CD4-positive, alpha-beta T cell treated with Interferon gamma for 1 hour (primary cell): Measurements from ENCODE around the gene HMGB2.

Experiments used
- DNase-seq: peaks from one replicate; pipeline ENCODE4 v3.0.0-alpha.2; 2020

HMGB2 gene

DNA sequence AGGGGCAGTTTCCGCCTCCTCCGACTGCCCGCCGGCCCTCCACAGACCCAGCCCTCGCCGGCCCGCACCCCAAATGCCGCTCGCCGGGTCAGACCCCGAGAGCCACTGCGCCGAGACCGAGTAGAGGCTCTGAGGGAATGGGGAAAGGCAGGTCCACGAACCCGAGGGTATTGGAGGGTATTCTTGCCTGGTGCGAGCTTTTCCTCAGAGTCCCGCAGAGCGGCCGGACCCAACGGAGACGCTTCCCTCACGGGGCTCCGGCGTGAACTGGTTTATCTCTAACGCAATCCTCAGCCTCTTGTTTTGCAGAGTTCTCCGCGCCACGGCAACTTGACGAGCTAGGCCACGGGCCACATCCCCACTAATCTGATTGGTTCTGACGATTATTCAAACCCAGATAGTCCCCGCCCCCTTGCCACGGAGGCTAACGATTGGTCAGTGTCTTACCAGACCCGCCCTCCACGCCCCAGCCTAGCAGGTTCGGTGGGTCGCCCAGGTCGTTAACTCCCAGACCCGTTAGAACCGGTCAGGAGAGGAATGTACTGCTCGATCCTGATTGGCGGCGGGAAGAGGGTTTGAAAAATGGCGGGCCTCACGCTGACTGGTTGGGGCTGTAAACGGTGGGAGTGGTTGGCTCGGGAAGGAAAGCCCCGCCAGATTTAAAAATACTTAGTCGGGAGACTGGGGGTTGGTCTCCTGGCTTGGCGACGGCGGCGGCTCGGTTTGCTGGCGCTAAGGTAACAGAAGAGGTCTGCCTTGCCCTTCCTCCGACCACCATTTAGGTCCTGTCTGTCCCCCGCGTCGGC, at the start of gene HMGB2:
TSS of gene HMGB2 (minus strand) at position 274 of the 806 bp plus-strand sequence. CDS start 709 bp downstream, outside the sequence.
- peak; percentile 99 for DNase-seq

DNA sequence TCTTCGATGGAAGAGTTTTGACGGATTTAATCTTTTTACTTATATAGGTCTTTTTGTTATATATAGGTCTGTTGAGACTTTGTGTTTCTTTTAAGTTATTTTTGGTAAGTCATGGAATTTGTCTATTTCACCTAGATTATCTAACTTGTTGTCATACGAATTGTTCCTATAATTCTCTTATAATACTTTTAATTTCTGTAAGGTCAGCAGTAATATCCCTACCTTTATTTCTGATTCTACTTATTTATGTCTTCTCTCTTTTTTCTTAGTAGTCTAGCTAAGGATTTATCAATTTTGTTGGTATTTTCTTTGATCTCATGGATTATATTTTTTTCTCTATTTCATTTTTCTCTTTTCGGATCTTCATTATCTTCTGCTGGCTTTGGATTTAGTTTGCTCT, 48.2 kb upstream of the HMGB2 start:
- DNase-seq = no peak

DNA sequence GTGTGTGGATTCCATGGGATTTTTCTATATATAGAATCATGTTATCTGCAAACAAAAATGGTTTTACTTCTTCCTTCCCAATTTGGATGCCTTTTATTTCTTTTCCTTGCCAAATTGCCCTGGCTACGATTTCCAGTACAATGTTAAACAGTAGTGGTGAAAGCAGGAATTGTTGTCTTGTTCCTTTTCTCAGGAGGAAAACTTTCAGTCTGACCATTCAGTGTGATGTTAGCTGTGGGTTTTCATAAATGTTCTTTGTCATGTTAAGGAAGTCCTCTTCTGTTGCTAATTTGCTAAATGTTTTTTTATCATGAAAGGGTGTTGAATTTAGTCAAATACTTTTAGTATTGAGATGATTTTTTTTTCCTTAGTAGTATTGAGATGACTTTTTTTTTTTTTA, 47.5 kb upstream of the HMGB2 start:
- DNase-seq = no peak

DNA sequence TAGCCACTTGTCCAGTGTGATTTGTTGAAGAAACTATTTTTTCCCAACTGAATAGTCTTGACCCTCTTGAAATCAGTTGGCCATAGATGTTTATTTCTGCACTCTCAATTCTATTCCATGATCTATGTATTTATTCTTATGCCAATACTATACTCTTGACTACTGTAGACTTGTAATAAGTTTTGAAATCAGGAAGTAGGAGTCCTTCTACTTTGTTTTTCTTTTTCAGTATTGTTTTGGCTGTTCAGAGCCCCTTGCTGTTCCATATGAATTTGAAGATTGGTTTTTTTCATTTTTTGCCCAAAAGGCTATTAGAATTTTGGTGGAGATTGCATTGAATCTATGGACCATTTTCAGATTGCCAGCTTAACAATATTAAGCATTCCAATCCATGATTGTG, 46.8 kb upstream of the HMGB2 start:
- no peak for DNase-seq

DNA sequence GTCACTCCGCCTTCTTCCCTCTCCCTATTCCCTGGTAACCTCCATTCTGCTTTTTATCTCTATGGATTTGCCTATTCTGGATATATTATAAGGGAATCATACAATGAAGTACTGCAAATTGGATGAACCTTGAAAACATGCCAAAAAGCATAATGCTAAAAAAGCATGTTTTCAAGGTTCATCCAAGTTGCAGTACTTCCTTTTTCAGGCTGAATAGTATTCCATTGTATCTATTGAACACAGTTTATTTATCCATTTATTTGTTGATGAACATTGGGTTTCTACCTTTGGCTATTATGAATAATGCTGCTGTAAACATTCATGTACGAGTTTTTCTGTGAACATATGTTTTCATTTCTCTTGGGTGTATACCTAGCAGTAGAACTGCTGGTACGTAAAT, 45.8 kb upstream of the HMGB2 start:
- no peak for DNase-seq

DNA sequence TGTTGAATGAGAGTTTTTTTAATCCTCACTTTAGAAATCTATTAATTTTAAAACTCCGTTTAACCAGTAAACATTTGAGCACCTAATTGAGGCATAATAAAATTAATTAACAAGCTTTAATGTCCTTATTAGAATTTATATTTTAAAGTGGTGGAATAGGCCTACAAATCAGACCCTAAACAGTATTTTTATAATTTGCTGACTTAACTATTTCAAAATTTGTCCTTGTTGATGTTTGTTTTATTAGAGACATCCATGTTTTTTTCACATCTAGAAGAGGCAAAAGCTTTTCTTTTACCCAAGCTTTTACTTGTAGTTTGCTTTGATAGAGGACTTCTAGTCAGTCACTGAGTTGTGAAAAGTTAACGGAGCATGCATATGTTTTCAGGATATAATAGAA, 40.4 kb upstream of the HMGB2 start:
- no peak for DNase-seq

DNA sequence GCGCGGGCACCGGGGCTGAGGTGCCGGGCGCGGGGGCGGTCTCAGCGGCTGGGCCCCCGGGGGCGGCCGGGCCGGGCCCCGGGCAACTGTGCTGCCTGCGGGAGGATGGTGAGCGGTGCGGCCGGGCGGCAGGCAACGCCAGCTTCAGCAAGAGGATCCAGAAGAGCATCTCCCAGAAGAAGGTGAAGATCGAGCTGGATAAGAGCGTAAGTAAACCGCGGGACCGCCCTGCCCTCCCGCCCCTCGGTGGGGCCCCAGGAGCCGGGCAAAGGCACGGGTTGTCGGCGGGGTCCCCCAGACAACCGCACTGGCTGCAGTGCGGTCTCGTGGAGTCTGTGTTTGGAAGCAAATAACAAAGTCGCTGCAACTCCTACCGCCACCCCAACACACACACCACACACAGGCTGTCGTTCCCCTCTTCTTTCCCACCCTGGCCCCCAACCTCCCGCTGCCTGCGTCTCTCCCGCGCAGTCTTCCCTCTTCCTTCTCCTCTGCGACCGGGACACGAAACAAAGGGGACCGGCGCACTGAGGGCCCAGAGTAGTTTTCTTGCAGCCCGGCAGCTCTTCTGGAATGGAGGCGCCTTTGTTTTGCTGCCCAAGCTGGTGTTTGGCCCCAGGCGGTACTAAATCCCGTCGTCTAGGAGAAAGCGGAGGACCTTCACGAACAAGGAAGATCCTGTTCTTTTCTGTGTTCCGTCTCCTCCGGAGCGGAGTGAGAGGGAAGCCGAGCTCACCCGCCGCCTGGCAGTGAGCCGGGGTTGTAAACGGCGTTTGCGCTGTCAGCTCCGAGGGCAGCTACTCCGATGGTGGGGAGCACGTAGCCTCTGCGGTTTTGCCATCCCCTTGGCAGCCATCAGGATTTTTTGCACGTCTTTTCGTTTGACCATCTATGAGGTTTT, 37.4 kb upstream of the HMGB2 start:
- peak; percentile 19 for DNase-seq

DNA sequence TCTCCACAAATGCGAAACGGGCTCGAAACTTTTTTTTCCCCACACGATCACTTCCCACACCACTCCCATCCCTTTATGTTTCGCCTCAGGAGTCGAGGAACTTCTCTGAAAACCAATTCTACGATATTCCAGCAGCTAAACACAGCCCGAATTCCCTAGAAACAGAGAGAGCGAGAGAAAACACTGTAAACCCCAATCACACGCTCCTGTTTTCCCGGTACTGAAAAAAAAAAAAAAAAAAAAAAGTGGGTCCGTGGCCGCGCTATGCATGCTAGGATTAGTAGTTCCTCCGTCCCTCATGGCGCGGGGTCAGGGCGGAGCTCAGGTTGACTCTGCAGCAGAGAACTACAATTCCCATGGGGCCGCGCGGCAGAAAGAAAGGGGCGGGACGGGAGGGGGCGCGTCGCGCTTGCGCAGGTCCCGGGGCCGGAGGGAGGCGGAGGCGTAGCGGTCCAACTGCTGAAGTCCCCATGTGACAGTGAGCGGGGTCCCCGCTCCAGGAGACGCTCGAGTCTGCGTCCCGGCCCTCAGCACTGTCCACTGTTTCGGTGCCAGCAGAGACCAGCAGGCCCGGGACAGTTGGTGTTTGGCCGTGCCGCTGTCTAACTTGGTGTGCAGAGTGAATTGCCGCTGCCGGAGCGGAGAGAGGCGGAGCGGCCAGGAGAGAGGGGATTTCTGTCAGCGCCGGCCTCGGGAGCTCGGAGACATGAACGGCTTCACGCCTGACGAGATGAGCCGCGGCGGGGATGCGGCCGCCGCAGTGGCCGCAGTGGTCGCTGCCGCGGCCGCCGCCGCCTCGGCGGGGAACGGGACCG, 36.5 kb upstream of the HMGB2 start, which contains the start of gene SAP30:
TSS of gene SAP30 (plus strand) at position 478 of the 815 bp plus-strand sequence. CDS start at position 707, 229 bp downstream.
- DNase-seq = peak; percentile 97

DNA sequence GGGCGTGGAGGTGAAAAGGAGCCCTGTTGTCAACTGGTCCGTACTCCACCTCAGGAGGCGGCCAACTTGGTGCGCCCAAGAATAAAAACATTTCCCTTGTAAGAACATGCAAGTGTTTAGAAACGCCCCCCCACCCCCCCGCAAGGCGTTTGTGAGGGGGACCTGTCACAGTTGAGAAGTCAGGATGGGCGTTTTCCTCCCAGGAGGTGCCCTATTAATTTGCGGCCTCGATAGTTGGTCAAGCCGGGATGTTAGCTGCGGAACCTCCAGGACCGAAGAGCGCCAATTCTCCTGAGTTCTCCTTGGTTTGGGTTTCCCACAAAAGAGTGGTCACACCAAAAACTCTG, 35.9 kb upstream of the HMGB2 start:
- peak; percentile 75 for DNase-seq

DNA sequence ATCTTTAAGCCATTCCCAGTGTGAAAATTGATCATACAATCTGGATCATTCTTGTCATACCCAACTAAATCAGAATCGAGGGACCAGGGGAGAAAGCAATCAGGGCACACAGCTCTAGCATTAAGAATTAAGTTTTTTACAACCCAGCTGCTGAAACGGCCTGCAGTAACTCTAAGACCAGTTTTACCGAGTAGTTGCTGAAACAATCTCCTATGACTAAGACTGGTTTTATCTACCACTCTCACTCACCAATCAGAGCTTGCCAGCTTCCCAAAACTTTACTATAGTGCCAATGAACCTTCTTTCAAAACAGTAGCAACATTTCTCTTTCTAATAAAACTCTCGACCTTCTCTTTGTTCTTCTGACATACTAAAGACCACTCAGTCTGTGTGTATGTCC, 33.8 kb upstream of the HMGB2 start:
- DNase-seq = no peak

DNA sequence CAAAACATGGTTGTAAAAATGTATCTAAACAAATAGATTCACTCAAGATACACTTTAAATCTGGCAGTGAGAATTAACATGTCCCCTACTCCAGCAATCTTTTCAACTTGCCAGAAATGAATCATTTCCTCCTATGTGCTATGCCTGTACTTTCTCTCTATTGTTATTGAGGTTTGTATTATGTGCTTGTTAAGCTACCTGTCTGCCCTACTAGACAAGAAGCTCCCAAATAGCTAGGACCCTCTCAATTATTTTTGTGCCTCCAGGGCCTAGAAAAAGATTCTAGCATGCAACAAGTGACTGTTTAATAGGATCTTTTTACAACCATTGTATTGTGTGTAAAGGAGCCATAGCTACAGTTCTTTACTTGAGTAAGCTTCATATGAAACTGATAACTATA, 33.1 kb upstream of the HMGB2 start:
- DNase-seq = no peak

DNA sequence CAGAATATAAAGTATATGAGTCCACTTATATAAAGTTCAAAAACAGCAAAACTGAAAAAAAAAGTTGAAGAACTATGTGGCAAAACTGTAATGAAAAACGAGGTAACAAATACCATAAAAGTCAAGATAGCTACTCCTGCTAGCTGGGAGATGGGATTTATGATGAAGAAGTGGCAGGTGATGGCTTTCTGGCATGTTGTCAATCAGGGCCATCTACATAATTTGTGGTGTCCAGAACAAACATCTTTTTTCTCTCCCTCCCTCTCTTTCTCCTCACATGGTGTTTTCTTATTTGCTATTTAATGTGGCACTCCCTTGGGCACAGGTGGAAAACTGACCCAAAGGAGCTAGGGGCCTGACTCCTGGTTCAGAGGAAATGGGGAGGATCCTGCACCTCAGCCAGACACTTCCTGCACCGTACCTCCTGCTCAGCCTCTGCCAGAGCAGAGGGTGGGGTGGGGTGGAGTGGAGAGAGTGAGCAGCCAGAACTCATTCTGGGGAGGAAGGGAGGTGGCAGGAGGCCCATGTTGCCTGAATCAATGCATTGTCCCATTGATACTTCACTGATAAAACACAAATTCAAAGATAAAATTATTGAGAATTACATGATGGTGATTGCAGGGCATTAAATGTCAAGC, 31.3 kb upstream of the HMGB2 start:
- DNase-seq = no peak

DNA sequence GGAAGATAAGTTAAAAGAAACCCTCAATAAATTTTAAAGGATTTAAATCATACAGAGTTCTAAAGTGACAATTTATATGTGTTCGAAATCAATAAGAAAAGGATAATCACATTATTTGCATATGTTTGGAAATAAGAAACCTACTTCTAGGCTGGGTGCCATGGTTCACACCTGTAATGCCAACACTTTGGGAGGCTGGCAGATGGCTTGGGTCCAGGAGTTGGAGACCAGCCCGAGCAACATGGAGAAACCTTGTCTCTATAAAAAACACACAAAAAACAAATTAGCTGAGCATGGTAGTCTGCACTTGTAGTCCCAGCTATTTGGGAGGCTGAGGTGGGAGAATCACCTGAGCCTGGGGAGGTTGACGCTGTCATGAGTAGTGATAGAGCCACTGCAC, 28.5 kb upstream of the HMGB2 start:
- no peak for DNase-seq

DNA sequence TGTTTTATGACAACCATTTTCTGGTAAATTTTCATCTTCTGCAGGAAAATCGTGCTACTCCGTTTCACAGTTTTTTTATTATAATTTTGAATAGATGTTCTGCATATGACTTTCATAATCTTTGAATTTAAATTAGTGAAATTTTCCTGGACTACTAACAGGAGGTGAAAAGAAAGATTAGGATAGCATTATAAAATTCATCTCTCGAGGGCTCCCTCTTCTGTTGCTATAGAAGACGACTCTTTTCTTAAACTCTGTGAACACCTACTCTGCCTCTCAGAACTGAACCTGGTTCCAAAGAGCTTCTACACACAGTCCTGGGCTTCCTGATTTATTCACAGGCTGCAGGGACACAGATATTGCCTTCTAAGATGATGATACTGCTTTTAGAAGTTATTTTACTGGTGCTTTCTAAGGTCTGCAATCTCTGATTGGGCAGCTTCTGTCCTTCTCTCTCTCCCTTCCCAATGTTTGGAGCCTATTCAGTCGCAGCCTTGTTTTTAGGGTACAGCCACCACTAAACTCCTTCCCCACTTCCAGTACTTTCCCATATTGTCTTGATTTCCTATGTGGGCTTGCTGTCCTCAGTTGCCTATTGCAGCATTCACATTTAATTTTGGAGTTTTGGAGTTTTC, 26.5 kb upstream of the HMGB2 start:
- no peak for DNase-seq

DNA sequence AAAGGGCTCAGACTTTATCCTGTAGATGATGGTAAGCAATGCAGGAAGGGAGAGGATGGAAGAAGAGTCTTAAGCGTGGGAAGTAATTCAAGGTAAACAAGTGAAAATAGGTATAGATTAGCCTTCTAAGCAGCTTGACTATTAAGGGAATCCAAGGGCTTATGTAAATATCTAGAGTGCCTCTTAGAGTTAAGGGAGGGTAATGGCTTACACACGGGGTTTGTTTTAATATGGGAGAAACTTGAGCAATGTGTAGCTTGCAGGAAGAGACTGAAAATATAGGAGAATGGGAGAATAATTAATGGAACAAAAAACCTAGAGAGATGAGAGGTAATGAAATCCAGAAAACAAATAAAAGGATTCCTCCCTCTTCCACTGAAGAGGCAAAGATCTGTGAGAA, 23.8 kb upstream of the HMGB2 start:
- no peak for DNase-seq

DNA sequence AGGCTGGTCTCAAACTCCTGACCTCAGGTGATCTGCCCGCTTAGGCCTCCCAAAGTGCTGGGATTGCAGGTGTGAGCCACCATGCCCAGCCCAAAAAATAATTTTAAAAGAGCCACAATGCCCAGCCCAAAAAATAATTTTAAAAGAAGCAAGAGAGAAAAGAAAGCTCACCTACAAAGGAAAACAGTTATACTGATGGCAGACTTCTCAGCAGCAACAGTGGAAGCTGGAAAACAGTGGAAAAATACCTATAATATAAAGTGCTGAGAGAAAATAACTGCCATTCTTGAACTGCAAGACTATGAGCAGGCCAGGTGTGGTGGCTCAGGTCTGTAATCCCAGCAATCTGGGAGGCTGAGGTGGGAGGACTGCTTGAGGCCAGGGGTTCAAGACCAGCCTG, 13.3 kb upstream of the HMGB2 start:
- DNase-seq = no peak

DNA sequence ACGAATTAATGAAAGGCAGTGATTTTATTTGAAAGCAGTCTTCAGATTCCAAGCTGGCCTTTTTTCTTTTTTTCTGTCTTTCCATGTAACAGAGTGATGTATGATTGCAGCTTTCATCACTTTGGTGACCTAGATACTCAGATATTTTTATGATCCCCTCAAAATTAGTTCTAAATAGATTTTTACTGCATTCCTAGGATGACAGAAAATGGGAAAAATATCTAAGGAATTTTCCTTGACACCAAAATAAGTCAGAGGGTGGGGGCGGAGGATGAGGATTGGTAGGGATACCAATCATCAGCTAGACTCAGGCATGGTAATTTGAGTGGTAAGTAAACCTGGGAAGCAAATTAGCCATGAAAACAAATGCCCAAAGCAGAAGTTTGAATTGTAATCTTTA, 11.9 kb upstream of the HMGB2 start:
- no peak for DNase-seq

DNA sequence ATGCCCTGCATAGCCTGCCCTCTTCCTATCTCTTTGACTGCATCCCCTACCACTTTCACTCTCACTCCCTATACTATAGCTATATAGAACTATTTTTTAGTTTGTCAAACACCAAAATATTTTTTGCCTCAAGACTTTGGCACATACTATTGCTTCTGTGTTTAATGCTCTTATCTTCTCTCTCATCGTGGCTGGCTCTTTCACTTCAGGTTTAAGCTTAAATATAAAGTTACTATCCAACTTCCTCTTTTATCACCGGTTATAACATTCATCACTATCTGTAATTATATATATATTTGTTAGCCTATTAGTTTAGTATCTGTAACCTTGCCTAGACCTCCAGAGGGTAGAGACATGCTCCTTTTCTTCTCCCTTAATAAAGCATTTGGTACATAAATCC, 11.5 kb upstream of the HMGB2 start:
- DNase-seq = no peak

DNA sequence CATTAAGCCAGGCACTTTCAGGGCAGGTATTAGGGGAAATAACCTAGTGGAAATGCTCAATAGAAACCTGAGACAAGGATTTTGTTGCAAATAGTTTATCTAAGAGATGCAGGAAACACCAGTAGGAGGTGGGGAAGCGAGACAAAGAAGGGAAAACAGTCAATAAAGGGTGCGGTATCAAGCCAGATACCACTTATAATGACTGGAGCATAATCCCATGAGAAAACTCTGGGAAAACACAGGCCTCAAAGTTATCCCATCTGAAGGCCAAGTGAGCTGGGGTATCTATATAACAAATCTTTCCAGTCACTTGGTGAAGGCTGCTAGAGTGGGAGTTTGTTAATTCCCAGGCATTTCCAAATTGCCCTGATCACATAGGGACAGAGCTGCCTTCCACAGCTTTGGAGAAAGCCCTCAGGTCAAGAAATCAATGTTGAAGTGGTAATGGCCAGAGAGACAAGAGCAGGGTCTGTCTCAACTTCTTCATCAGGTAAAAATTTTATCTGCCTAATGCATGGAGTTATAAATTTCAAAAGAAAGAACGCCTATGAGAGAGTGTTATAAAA, 9.8 kb upstream of the HMGB2 start:
- DNase-seq = no peak

DNA sequence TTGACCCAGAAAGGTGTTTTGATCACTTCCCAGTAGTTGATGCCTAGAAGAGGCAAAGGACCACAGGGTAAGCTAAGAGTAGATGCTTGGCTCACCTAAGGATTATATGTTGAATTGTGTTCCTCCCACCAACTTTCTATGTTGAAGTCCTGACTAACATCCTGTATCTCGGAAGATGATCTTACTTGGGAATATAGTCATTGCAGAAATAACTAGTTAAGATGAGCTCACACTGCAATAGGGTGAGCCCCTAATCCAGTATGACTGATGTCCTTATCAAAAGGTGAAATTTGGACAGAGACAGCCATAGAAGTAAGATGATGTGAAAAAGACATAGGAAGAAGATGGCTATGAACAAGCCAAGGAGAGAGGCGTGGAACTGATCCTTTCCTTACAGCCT, 3.3 kb upstream of the HMGB2 start:
- no peak for DNase-seq

DNA sequence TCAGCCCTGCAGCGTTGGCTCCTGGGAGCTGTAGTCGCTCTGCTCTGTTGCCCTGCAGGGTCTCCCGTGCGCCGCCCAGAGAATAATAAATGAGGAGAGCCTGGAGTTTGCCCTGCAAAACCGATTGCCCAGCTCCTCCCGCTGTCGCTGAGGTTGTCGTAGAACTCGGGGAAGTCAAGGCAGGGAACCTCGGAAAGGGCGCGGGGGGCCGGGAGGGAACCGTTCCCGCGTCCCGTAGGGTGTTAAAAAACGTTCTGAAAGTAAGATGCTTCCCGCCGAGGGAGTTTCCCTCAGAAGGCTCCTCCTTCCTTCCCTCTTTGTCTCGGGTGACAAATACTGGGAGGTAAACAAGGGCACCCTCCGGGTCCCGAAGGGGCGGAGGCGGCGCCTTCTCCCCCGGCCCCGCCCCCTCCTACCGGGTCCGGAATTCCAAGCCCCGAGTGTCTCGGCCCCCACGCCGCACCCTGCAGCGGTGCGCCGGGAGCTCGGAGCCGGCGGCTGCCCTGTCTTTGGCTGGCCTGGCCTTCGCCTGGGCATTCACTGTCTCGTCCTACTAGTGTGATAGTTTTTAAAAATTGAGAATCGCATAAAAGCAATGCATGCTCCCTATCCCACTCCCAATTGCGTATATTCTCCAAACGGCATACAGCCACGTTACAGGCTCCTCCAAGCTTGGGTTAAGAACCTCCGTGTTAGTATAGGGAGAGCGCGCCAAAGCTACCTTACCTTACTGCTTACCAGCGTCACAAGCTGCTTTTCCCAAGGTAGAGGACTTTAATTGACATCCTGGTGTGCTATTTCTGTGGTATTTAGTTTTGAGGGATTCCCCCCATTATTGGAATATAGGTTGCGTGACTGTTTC, 964 bp upstream of the HMGB2 start:
- peak; percentile 12 for DNase-seq
